Ovary (tissue), 3 donors: ENCODE measurements around the gene GABBR2.

ENCODE experiments used
- CTCF ChIP-seq, 3 donors: fragments of 450-650 bp in 2 of 3; fragments of 200-600 bp in 1 of 3; IDR thresholded peaks; one replicate each; pipeline versions ENCODE4 v1.5.1 to v1.8.0; 2016 to 2022; ENCODE audit warnings: antibody characterized with exemption in 3 of 3, mild to moderate bottlenecking in 1 of 3
- EP300 ChIP-seq: sonication (generic); formaldehyde crosslinking; IDR thresholded peaks from one replicate; pipeline ENCODE4 v1.6.1; 2017; ENCODE audit warnings: antibody characterized with exemption
- POLR2A ChIP-seq: fragments of 450-650 bp; IDR thresholded peaks from one replicate; pipeline ENCODE4 v1.6.1; 2017; ENCODE audit warnings: antibody characterized with exemption, mild to moderate bottlenecking, moderate library complexity
- donor health status: DM: no; HTN: no; CAD: no.

GRCh38 chr9:98558575-98558974, 150.2 kb downstream of the GABBR2 start:
- TF ChIP-seq CTCF (IDR thresholded peaks at IDR 0.05) (no peak), POLR2A (no peak), EP300 (no peak)
